GM19463 (cell line): ENCODE results near the gene CD82.

ENCODE experiments used
- ATAC-seq: cut with Tn5 transposase; IDR thresholded peaks from one replicate; pipeline ENCODE4 v1.9.1; 2021; ENCODE audit warnings: mild to moderate bottlenecking, moderate library complexity; ENCODE audit not compliant: unreplicated experiment

CD82 gene

GRCh38 chr11:44597358-44598012 is 32.0 kb downstream of the CD82 start:
- ATAC-seq: no peak

GRCh38 chr11:44598831-44599230 is 33.4 kb downstream of the CD82 start:
- no peak for ATAC-seq

- ATAC-seq: no peak
These were observed 34.8 kb downstream of the CD82 start for GRCh38 chr11:44600261-44600660.

- peak; percentile 29 for ATAC-seq
These were observed 35.4 kb downstream of the CD82 start for GRCh38 chr11:44600839-44601383.

GRCh38 chr11:44601471-44602370 is 36.3 kb downstream of the CD82 start:
- ATAC-seq: peak; percentile 43

GRCh38 chr11:44602891-44603310 is 37.4 kb downstream of the CD82 start:
- ATAC-seq: no peak

- no peak for ATAC-seq
These were observed 38.7 kb downstream of the CD82 start for GRCh38 chr11:44604171-44604581.

- no peak for ATAC-seq
These were observed 39.7 kb downstream of the CD82 start for GRCh38 chr11:44605068-44605708.

- no peak for ATAC-seq
These were observed 40.5 kb downstream of the CD82 start for GRCh38 chr11:44605965-44606364.

GRCh38 chr11:44606472-44606871 is 41.0 kb downstream of the CD82 start:
- ATAC-seq: no peak

GRCh38 chr11:44607319-44607962 is 42.0 kb downstream of the CD82 start:
- ATAC-seq: no peak

- no peak for ATAC-seq
These were observed 42.5 kb downstream of the CD82 start for GRCh38 chr11:44607987-44608386.

- no peak for ATAC-seq
These were observed 43.2 kb downstream of the CD82 start for GRCh38 chr11:44608651-44608990.

- peak; percentile 41 for ATAC-seq
These were observed 43.7 kb downstream of the CD82 start for GRCh38 chr11:44608991-44609782.

- ATAC-seq: no peak
These were observed 44.3 kb downstream of the CD82 start for GRCh38 chr11:44609783-44610155.

- no peak for ATAC-seq
These were observed 44.9 kb downstream of the CD82 start for GRCh38 chr11:44610186-44610955.

GRCh38 chr11:44611088-44611487 is 45.6 kb downstream of the CD82 start:
- no peak for ATAC-seq

- peak; percentile 34 for ATAC-seq
These were observed 46.4 kb downstream of the CD82 start for GRCh38 chr11:44611687-44612434.

- ATAC-seq: no peak
These were observed 47.7 kb downstream of the CD82 start for GRCh38 chr11:44613153-44613552.
